Parathyroid adenoma (tissue), 2 donors: ENCODE results near the gene CCL1.

ENCODE experiments used
- H2AFZ ChIP-seq: fragments of 300-600 bp; sonication (generic); one replicate; pipeline ENCODE4 v1.7.0; 2017; ENCODE audit warnings: antibody characterized with exemption, mild to moderate bottlenecking
- H3K27ac ChIP-seq: fragments of 300-600 bp; sonication (generic); one replicate; pipeline ENCODE4 v1.7.0; 2017
- H3K27me3 ChIP-seq: fragments of 300-600 bp; sonication (generic); one replicate; pipeline ENCODE4 v1.7.0; 2017; ENCODE audit warnings: low read length; ENCODE audit not compliant: control insufficient read depth, insufficient read depth
- H3K36me3 ChIP-seq: fragments of 300-600 bp; sonication (generic); one replicate; pipeline ENCODE4 v1.7.0; 2017; ENCODE audit warnings: low read length; ENCODE audit not compliant: control insufficient read depth, insufficient read depth
- H3K4me1 ChIP-seq: fragments of 300-600 bp; sonication (generic); one replicate; pipeline ENCODE4 v1.7.0; 2017; ENCODE audit warnings: control low read depth
- H3K4me2 ChIP-seq: fragments of 300-600 bp; sonication (generic); one replicate; pipeline ENCODE4 v1.7.0; 2017; ENCODE audit warnings: low read length
- H3K4me3 ChIP-seq: fragments of 300-600 bp; sonication (generic); one replicate; pipeline ENCODE4 v1.7.0; 2017; ENCODE audit warnings: low read depth, low read length
- H3K79me2 ChIP-seq: fragments of 300-600 bp; sonication (generic); one replicate; pipeline ENCODE4 v1.7.0; 2017; ENCODE audit warnings: control low read depth
- H3K9ac ChIP-seq: fragments of 300-600 bp; sonication (generic); one replicate; pipeline ENCODE4 v1.7.0; 2017; ENCODE audit warnings: mild to moderate bottlenecking
- H3K9me3 ChIP-seq: fragments of 300-600 bp; sonication (generic); one replicate; pipeline ENCODE4 v1.7.0; 2017; ENCODE audit warnings: low read length; ENCODE audit not compliant: control insufficient read depth
- CTCF ChIP-seq: fragments of 300-600 bp; sonication (generic); IDR thresholded peaks from one replicate; pipeline ENCODE4 v1.7.0; 2017; ENCODE audit warnings: antibody characterized with exemption, mild to moderate bottlenecking
- donor health status: primary hyperparathyroidism.

Gene CCL1

DNA sequence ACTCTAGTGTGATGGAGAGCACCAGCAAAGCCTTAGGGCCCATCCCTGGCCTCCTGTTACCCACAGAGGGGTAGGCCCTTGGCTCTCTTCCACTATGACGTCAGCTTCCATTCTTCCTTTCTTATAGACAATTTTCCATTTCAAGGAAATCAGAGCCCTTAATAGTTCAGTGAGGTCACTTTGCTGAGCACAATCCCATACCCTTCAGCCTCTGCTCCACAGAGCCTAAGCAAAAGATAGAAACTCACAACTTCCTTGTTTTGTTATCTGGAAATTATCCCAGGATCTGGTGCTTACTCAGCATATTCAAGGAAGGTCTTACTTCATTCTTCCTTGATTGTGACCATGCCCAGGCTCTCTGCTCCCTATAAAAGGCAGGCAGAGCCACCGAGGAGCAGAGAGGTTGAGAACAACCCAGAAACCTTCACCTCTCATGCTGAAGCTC lies 44.0 kb downstream of the CCL1 start, which contains the start of gene CCL8:
CCL8 (plus strand) TSS at position 397 of the 445 bp plus-strand sequence. CDS start 67 bp downstream, outside the sequence.
- H3K79me2 ChIP-seq = no peaks in the 10 kb centered on the region
- H3K4me2 ChIP-seq = no peak within 1 kb of the TSS
- no peak within 1 kb of the TSS for H2AFZ ChIP-seq
- no peak within 1 kb of the TSS for H3K4me3 ChIP-seq
- H3K36me3 ChIP-seq = no peaks in the 10 kb centered on the region
- H3K9ac ChIP-seq = no peak within 1 kb of the TSS
- H3K27ac ChIP-seq = no peak within 1 kb of the TSS
- no peaks in the 10 kb centered on the region for H3K4me1 ChIP-seq
- no peak for TF ChIP-seq CTCF
- no peaks in the 10 kb centered on the region for H3K9me3 ChIP-seq
- H3K27me3 ChIP-seq = no peaks in the 10 kb centered on the region

GRCh38 chr17:34318474-34318873 lies 44.6 kb downstream of the CCL1 start:
- H3K79me2 ChIP-seq = no peaks in the 10 kb centered on the region
- TF ChIP-seq CTCF = no peak
- H3K9me3 ChIP-seq = no peaks in the 10 kb centered on the region
- H3K36me3 ChIP-seq = no peaks in the 10 kb centered on the region
- no peak overlapping the region for H2AFZ ChIP-seq
- no peak overlapping the region for H3K4me3 ChIP-seq
- no peaks in the 10 kb centered on the region for H3K27me3 ChIP-seq
- H3K9ac ChIP-seq = no peak overlapping the region
- H3K27ac ChIP-seq = no peak overlapping the region
- H3K4me2 ChIP-seq = no peak overlapping the region
- H3K4me1 ChIP-seq = no peaks in the 10 kb centered on the region

DNA sequence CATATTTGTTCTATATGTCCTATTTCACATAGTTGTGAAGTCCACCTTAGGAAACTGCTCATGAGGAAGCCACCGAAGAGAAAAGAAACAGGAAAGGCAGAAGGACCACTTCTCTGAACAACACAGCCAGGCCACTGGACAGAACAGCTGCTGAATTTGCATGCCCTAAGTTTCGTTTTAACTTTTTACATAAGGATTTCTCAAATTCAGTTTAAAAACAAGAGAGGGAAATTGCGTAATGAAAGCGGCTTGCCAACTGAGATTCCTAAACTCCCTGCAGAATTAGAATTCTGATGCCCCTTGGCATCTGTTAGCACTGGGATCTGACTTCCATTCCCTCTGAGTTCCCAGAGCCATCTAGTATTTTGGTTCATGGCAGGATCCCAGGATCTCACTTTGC lies 48.8 kb downstream of the CCL1 start:
- Histone ChIP-seq H3K9ac (no peak overlapping the region), H3K4me2 (no peak overlapping the region), H3K79me2 (no peaks in the 10 kb centered on the region), H3K36me3 (no peaks in the 10 kb centered on the region), H3K27ac (peak overlapping the region; percentile 36), H3K9me3 (no peaks in the 10 kb centered on the region), H2AFZ (no peak overlapping the region), H3K4me3 (no peak overlapping the region), H3K27me3 (no peaks in the 10 kb centered on the region), H3K4me1 (no peaks in the 10 kb centered on the region)
- TF ChIP-seq CTCF = no peak

DNA sequence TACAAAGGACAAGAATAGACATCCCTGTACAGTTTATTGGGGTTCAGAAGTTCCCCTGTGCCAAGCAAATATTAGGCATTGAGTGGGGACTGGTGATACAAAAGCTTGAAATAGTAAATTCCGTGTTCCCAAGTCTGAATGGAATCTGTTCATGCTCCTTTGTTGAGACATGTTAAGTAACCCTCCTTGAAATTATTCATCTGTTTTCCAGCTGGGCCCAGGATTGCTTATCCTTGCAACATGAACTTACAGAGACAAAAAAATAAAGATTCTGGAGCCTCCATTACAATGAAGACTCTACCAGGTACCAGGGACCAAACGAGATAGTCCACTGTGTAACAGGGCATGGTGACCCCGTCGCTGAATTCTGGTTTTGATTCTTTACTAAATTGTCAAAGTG lies 49.9 kb downstream of the CCL1 start:
- H3K4me1 ChIP-seq = no peaks in the 10 kb centered on the region
- H3K36me3 ChIP-seq = no peaks in the 10 kb centered on the region
- no peak overlapping the region for H3K27ac ChIP-seq
- no peak overlapping the region for H2AFZ ChIP-seq
- no peak for TF ChIP-seq CTCF
- H3K9me3 ChIP-seq = no peaks in the 10 kb centered on the region
- no peak overlapping the region for H3K4me3 ChIP-seq
- H3K4me2 ChIP-seq = no peak overlapping the region
- H3K9ac ChIP-seq = no peak overlapping the region
- H3K27me3 ChIP-seq = no peaks in the 10 kb centered on the region
- H3K79me2 ChIP-seq = no peaks in the 10 kb centered on the region

DNA sequence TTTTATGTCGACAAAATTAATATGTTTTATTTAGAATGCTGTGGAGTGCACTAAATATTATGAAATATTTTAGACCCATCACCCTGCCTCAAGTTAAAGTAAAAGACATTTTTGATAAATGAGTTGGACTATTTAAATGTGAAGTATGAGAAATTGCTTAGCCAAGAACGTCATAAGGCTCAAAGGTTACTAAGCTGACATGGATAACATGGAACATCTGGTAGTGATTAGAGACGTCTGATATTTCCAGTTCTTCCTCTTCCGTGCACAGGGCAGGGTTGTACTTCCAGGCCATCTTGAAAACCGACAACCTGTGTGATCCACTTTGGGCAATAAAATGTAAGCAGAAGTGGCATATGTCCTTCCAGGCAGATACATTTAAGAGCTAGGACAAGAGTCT lies 51.0 kb downstream of the CCL1 start:
- no peaks in the 10 kb centered on the region for H3K4me1 ChIP-seq
- no peak overlapping the region for H2AFZ ChIP-seq
- no peaks in the 10 kb centered on the region for H3K9me3 ChIP-seq
- no peak for TF ChIP-seq CTCF
- no peaks in the 10 kb centered on the region for H3K27me3 ChIP-seq
- H3K4me3 ChIP-seq = no peak overlapping the region
- H3K27ac ChIP-seq = peak overlapping the region; percentile 20
- no peaks in the 10 kb centered on the region for H3K36me3 ChIP-seq
- no peak overlapping the region for H3K4me2 ChIP-seq
- no peaks in the 10 kb centered on the region for H3K79me2 ChIP-seq
- H3K9ac ChIP-seq = no peak overlapping the region
